ENCODE measurements around the gene HOXA11.

Gene HOXA11

GRCh38 chr7:27185013-27185853 lies at the start of gene HOXA11:
Gene HOXA11, minus strand, starts transcription at chr7:27185232. Its CDS starts 88 bp downstream, at chr7:27185144.
- peak within 1 kb of the TSS; percentile 44 for H3K4me3 ChIP-seq (ENCODE audit: low read depth, low read length)
- no peak for DNase-seq (ENCODE audit: low read depth)
- no peak for TF ChIP-seq CTCF (IDR thresholded peaks at IDR 0.05; ENCODE audit: control insufficient read depth, extremely low read depth, insufficient read depth)

GRCh38 chr7:27229448-27229847 lies 44.4 kb upstream of the HOXA11 start:
- no peak overlapping the region for H3K4me3 ChIP-seq (ENCODE audit: low read depth, low read length)
- TF ChIP-seq CTCF (IDR thresholded peaks at IDR 0.05; ENCODE audit: control insufficient read depth, extremely low read depth, insufficient read depth) = no peak
- no peak for DNase-seq (ENCODE audit: low read depth)

- TF ChIP-seq CTCF (IDR thresholded peaks at IDR 0.05; ENCODE audit: control insufficient read depth, extremely low read depth, insufficient read depth) = no peak
- DNase-seq (ENCODE audit: low read depth) = no peak
- no peak overlapping the region for H3K4me3 ChIP-seq (ENCODE audit: low read depth, low read length)
These were observed 40.2 kb upstream of the HOXA11 start for GRCh38 chr7:27224983-27225934.

- no peak for DNase-seq (ENCODE audit: low read depth)
- TF ChIP-seq CTCF (IDR thresholded peaks at IDR 0.05; ENCODE audit: control insufficient read depth, extremely low read depth, insufficient read depth) = no peak
- no peak overlapping the region for H3K4me3 ChIP-seq (ENCODE audit: low read depth, low read length)
These were observed 39.0 kb upstream of the HOXA11 start for GRCh38 chr7:27223941-27224575.

GRCh38 chr7:27221201-27221797 lies 36.3 kb upstream of the HOXA11 start:
- TF ChIP-seq CTCF (IDR thresholded peaks at IDR 0.05; ENCODE audit: control insufficient read depth, extremely low read depth, insufficient read depth) = no peak
- no peak for DNase-seq (ENCODE audit: low read depth)
- H3K4me3 ChIP-seq (ENCODE audit: low read depth, low read length) = no peak overlapping the region

GRCh38 chr7:27220440-27220955 lies 35.5 kb upstream of the HOXA11 start:
- no peak overlapping the region for H3K4me3 ChIP-seq (ENCODE audit: low read depth, low read length)

More at GRCh38 chr7:27220440-27220955, 35.5 kb upstream of the HOXA11 start:
- TF ChIP-seq CTCF (IDR thresholded peaks at IDR 0.05; ENCODE audit: control insufficient read depth, extremely low read depth, insufficient read depth) = no peak
- no peak for DNase-seq (ENCODE audit: low read depth)
